ENCODE data around the gene IST1. TPM values are rescaled to one million over a fixed set of nuclear protein-coding genes. Genes with fewer than 3 reads are reported as not detected.
"Not testable (repeated sequence)": the region's sequence is repeated elsewhere in the genome, so short reads cannot be mapped to it uniquely, and the experiment has no call there.

Gene IST1
- 93.5 and 95.1 TPM in 2 replicates for total RNA-seq (2014; rRNA removed; shearing (Covaris generic); ENCODE audit: low replicate concordance)

GRCh38 chr16:71894921-71895678 is at the start of gene IST1:
TSS of gene IST1 (plus strand) at chr16:71895531. CDS start at chr16:71915641, 20,110 bp downstream.
- no peaks in the 10 kb centered on the region for H3K9me3 ChIP-seq
- H3K36me3 ChIP-seq: peaks cover 7% of the 10 kb centered on the region
- H3K4me3 ChIP-seq: peak within 1 kb of the TSS; percentile 73
- no peaks in the 10 kb centered on the region for H3K27me3 ChIP-seq
- DNase-seq: peak; percentile 97

GRCh38 chr16:71845639-71846430 is 49.5 kb upstream of the IST1 start, which contains the start of gene ATXN1L:
TSS of gene ATXN1L (plus strand) at chr16:71845976. CDS start at chr16:71849741, 3,765 bp downstream.
- peak; percentile 87 for DNase-seq
- Histone ChIP-seq H3K36me3 (peaks cover 8% of the 10 kb centered on the region), H3K27me3 (no peaks in the 10 kb centered on the region), H3K9me3 (no peaks in the 10 kb centered on the region), H3K4me3 (peak within 1 kb of the TSS; percentile 79)

- H3K4me3 ChIP-seq: peak overlapping the region; percentile 79
- DNase-seq: no peak
- no peaks in the 10 kb centered on the region for H3K9me3 ChIP-seq
- peaks cover 8% of the 10 kb centered on the region for H3K36me3 ChIP-seq
- H3K27me3 ChIP-seq: no peaks in the 10 kb centered on the region
These were observed 48.9 kb upstream of the IST1 start for GRCh38 chr16:71846431-71846830.

GRCh38 chr16:71847096-71847495 is 48.2 kb upstream of the IST1 start:
- no peak for DNase-seq
- Histone ChIP-seq H3K9me3 (no peaks in the 10 kb centered on the region), H3K36me3 (peaks cover 8% of the 10 kb centered on the region), H3K27me3 (no peaks in the 10 kb centered on the region), H3K4me3 (peak overlapping the region; percentile 79)

- no peak for DNase-seq
- Histone ChIP-seq H3K27me3 (no peaks in the 10 kb centered on the region), H3K9me3 (no peaks in the 10 kb centered on the region), H3K4me3 (no peak overlapping the region), H3K36me3 (peaks cover 8% of the 10 kb centered on the region)
These were observed 46.7 kb upstream of the IST1 start for GRCh38 chr16:71848622-71849021.

GRCh38 chr16:71851746-71852145 is 43.6 kb upstream of the IST1 start:
- H3K9me3 ChIP-seq: no peaks in the 10 kb centered on the region
- H3K36me3 ChIP-seq: peaks cover 8% of the 10 kb centered on the region

GRCh38 chr16:71852158-71852557 is 43.2 kb upstream of the IST1 start:
- H3K27me3 ChIP-seq: no peaks in the 10 kb centered on the region
- no peaks in the 10 kb centered on the region for H3K9me3 ChIP-seq
- no peak for DNase-seq
- no peak overlapping the region for H3K4me3 ChIP-seq
- H3K36me3 ChIP-seq: peaks cover 8% of the 10 kb centered on the region

More at GRCh38 chr16:71851746-71852145, 43.6 kb upstream of the IST1 start:
- H3K4me3 ChIP-seq: no peak overlapping the region
- DNase-seq: no peak
- H3K27me3 ChIP-seq: no peaks in the 10 kb centered on the region

- Histone ChIP-seq H3K9me3 (no peaks in the 10 kb centered on the region), H3K36me3 (peaks cover 8% of the 10 kb centered on the region), H3K27me3 (no peaks in the 10 kb centered on the region), H3K4me3 (no peak overlapping the region)
- no peak for DNase-seq
These were observed 42.8 kb upstream of the IST1 start for GRCh38 chr16:71852561-71852960.

GRCh38 chr16:71853413-71853812 is 41.9 kb upstream of the IST1 start:
- DNase-seq: no peak
- Histone ChIP-seq H3K27me3 (no peaks in the 10 kb centered on the region), H3K9me3 (no peaks in the 10 kb centered on the region), H3K4me3 (no peak overlapping the region), H3K36me3 (peaks cover 3% of the 10 kb centered on the region)

- no peak for DNase-seq
- H3K36me3 ChIP-seq: peaks cover 3% of the 10 kb centered on the region
These were observed 40.9 kb upstream of the IST1 start for GRCh38 chr16:71854369-71854948.

GRCh38 chr16:71855937-71856662 is 39.2 kb upstream of the IST1 start:
- no peak for DNase-seq
- Histone ChIP-seq H3K36me3 (no peaks in the 10 kb centered on the region), H3K9me3 (no peaks in the 10 kb centered on the region), H3K27me3 (no peaks in the 10 kb centered on the region), H3K4me3 (no peak overlapping the region)

More at GRCh38 chr16:71854369-71854948, 40.9 kb upstream of the IST1 start:
- H3K4me3 ChIP-seq: no peak overlapping the region
- no peaks in the 10 kb centered on the region for H3K27me3 ChIP-seq
- H3K9me3 ChIP-seq: no peaks in the 10 kb centered on the region

GRCh38 chr16:71859762-71860521 is 35.4 kb upstream of the IST1 start:
- H3K27me3 ChIP-seq: no peaks in the 10 kb centered on the region
- DNase-seq: no peak
- H3K4me3 ChIP-seq: no peak overlapping the region
- H3K36me3 ChIP-seq: no peaks in the 10 kb centered on the region
- no peaks in the 10 kb centered on the region for H3K9me3 ChIP-seq

- Histone ChIP-seq H3K9me3 (no peaks in the 10 kb centered on the region), H3K36me3 (no peaks in the 10 kb centered on the region), H3K27me3 (no peaks in the 10 kb centered on the region), H3K4me3 (no peak overlapping the region)
- no peak for DNase-seq
These were observed 31.3 kb upstream of the IST1 start for GRCh38 chr16:71863995-71864394.

GRCh38 chr16:71865173-71865863 is 30.0 kb upstream of the IST1 start:
- DNase-seq: no peak
- Histone ChIP-seq H3K9me3 (no peaks in the 10 kb centered on the region), H3K36me3 (no peaks in the 10 kb centered on the region), H3K4me3 (no peak overlapping the region), H3K27me3 (no peaks in the 10 kb centered on the region)

- not testable (repeated sequence) for H3K27me3 ChIP-seq, H3K36me3 ChIP-seq, DNase-seq, H3K9me3 ChIP-seq, H3K4me3 ChIP-seq
These were observed 28.2 kb upstream of the IST1 start for GRCh38 chr16:71867175-71867574.
